CD1c-positive myeloid dendritic cell (primary cell): ENCODE measurements around the gene BTF3L4.

Experiments used
- DNase-seq: peaks from one replicate; pipeline ENCODE4 v3.0.0-alpha.2; 2016; ENCODE audit errors: extremely low spot score

Gene BTF3L4

DNA sequence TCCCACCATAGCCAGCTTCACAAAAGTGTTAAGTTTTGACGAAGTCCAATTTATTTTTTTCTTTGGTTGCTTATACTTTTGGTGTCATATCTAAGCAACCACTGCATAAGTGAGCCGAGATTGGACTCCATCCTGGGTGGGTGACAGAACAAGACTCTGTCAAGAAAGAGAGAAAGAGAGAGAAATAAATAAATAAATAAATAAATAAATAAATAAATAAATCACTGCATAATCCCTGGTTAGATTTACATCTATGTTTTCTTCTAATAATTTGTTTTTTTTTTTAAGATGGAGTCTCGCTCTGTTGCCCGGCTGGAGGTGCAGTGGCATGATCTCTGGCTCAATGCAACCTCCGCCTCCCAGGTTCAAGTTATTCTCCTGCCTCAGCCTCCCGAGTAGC lies 67.5 kb downstream of the BTF3L4 start:
- no peak for DNase-seq

GRCh38 chr1:52125736-52126359 lies 69.8 kb downstream of the BTF3L4 start:
- no peak for DNase-seq

DNA sequence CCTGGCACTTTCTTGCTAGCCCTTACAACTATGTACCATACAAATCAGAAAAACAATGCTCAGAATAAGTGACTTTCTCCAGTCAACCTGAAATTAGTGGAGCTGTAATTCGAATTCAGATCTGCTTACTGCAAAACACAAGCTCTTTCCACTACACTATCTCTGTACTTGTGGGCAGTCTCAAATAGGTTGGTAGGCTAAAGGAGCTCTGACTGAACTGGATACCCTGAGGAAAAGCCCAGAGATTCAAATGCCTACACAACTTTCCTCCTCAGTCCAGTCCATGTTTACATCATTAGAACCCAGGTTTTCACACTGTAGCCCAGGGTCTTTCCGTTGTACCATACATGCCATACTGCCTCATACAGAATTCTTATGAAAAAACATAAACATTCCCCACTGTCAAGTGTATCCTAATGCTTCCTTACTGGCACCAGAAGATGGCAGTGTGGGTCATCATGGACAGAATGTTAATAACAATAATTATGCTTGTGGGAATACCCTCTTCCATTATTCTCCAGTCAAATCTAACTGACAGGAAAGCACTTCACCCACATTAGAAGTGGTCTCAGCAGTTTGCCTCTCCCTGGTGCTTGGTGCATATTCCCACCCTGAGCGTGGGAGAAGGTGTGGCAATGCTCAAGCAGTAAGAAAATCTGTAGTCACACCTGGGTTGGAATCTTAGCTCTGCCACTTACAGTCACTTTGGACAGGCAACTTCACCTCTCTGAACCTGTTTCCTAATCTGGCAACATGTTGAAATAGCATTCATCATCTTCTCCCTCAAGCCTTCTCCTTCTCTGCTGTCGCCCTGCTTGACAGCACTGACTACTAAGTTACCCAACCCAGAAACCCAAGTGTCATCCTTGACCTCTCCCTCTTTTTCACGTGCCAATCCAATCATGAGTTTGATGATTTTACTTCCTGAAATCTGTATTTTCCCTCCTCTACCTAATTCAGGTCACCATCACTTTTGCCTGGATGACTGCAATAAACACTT lies 71.4 kb downstream of the BTF3L4 start:
- peak; percentile 37 for DNase-seq

DNA sequence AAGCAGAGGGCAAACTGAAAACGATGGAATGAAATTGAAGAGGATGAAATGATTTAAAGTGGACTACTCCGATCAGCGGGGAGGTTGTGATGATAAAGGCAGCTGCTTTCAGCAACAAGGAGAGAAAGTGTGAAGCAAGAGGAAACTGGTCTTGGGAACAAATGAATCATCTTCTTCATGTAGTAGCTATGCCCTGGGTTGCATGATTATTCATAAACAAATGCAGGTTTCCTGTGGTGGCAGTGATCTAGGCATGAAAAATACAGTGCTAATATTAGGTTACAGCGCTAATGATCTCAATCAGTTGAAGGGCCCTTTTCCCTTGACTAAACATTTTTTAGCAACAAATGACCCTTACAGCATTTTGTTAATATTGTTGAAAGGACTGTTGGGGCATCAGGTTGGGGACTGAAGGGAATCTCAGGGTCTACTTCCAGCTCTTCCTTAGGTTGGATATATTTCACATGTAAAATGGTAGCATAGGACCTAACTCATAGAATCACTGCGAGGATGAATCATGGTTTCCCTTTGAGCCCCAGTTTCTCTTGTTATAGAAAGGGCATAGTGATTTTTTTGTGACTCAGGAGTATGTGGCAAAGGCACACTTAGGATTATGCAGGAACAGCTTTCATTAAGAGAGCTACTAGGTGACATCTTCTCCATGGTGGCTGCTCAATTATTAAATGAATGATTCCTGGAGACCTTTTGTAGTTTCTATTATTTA lies 83.9 kb downstream of the BTF3L4 start:
- peak; percentile 51 for DNase-seq
